GM03348 (cell line): ENCODE measurements around the gene MICU1.
"Not testable (repeated sequence)": the region's sequence is repeated elsewhere in the genome, so short reads cannot be mapped to it uniquely, and the experiment has no call there.

Experiments used
- DNase-seq: peaks from one replicate; pipeline ENCODE4 v3.0.0; 2012; ENCODE audit warnings: low spot score

The MICU1 gene

DNA sequence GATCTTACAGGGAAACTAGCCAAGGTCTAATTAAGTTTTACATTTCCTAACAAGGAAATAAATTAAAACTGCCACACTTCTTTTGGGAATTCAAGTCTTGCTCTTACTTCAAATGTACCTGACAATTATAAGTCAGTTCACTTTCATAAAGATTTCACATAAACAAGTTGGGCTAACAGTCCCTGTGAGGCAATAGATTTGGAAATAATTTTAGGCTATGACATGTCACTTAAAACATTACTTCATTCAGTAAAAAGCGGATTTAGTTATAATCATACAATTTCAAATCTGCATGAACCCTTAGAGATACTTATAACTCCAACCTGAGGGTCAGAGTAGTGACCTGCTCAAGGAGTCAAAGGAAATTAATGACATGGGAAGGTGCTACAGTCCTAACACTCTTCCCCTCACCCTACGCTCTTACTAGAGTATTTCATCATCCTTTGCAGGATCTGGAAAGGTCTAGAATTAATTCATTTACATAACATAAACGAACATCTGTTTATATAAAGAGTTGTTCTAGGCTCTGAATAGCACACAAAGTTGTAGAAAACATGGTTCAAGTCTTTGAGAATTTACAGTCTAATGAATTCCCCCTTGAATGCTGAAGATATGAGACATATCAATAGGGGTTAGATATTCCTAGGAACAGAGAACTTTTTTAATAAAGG, 238.8 kb downstream of the MICU1 start:
- no peak for DNase-seq

DNA sequence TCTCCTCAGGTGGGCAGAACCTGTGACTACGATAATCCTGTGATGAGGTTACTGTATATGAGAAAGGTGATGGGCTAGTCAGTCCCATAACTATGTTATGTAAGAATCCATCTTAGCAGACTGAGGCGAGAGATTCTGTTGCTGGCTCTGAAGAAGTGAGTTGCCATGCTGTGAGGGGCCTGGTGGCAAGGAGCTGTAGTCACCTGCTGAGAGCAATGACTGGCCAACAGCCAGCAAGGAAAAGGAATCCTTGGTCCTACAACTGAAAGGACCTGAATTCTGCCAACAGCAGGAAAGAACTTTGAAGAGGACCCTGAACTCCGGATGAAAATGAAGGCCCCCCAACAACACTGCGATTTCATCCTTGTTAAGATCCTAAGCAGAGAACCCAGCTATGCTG, 240.2 kb downstream of the MICU1 start:
- DNase-seq: no peak

DNA sequence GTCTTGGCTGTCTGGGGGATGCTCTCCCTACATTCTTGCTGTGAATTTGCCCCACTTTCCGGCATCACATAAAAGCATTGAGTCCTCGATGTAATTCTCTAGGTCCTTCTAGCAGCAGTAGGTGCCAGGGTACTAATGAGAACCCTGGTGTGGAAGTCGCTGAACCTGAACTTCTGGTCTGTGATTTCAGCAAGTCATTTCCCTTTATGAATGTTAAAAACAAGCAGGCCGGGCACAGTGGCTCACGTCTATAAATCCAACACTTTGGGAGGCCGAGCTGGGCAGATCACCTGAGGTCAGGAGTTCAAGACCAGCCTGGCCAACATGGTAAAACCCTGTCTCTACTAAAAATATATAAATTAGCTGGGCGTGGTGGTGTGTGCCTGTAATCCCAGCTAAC, 240.9 kb downstream of the MICU1 start:
- DNase-seq: not testable (repeated sequence)

- DNase-seq: no peak
Measured at GRCh38 chr10:72379776-72380175, 246.1 kb downstream of the MICU1 start.

GRCh38 chr10:72379062-72379461, 246.8 kb downstream of the MICU1 start:
- no peak for DNase-seq

- DNase-seq: no peak
Measured at GRCh38 chr10:72375585-72375984, 250.3 kb downstream of the MICU1 start.

DNA sequence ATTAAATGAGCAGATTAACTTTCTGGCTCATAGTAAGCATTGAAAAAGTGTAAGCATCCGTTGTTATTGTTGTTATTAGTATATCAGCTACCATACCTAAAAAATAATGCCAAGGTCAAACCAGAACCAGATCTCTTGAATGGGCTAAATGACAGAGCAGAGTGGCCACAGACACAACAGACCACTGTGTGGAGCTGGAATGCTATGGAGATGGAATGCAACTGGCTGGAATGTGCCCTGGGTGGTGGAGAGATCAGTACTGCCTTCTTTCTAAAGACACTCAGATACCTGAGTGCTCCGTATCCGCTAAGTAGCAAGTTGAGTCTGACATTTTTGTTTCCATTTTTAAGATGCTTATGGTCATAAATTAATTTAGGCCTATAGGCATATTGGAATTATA, 250.7 kb downstream of the MICU1 start:
- DNase-seq: no peak

GRCh38 chr10:72370201-72370722, 255.6 kb downstream of the MICU1 start:
- no peak for DNase-seq

DNA sequence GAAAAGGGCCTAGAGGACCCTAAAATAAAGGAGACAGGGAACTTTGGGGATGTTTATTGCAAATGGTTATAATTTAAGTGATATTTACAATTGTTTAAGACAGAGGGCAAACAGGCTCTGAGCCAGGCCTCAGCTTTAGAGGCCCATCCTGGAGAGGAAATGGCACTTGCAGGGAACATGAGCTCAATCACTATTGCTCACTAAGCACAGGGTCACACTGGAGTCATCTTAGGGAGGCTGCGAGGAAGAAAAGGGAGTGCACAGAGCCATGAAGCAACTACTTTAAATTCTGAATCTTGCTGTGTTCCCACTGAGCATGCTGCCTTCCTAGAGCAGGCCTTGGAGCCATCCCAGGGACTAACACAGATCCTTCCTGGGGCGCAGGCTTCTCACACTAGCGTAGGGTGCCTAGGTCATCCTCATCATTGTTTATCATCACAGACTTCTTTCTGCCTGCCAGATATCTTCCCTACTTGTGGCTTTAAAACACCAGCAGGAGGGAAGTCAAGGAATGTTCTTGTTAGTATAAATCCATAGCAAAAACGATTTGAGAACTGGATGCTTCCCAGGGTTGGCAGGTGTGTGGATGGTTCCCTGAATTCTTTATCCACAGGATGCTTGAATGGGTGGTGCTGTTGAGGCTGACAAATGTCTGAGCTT, 258.4 kb downstream of the MICU1 start:
- DNase-seq: no peak

DNA sequence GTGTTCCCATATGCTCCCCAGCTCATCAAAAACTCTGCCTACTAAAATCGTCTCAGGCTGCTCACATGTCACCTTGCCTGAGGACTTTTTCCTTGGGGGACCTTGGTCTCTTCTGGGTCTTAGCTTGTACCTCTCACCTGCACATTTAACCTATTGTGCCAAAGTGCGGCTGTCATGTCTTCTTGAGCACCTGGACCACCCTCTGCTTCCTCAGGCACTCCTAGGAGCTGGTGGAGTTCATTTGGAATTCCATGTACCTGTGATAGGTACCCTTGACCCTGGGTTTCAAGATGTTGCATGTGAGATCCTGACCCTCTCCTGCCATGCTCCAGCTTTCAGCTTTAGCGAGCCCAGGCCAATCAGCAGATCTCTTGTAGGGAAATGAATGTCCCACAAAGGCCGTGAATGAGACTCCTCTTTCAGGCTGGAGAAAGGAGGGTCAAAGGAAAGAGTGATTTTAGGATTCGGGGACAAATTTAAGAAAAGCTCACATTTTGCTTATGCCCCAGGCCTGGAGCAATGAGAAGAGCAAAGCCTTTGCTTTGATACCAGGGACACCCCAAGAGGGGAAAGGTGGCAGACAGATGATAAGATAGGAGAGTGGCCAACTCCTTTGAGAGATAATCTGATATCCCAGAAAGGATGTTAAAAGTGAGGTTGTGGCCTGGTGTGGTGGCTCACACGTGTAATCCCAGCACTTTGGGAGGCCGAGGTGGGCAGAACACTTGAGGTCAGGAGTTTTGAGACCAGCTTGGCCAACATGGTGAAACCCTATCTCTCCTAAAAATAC, 260.6 kb downstream of the MICU1 start:
- DNase-seq: no peak

- DNase-seq: peak; percentile 91
Measured at GRCh38 chr10:72364239-72364777, 261.6 kb downstream of the MICU1 start.

- DNase-seq: no peak
Measured at GRCh38 chr10:72356987-72357386, 268.9 kb downstream of the MICU1 start.

DNA sequence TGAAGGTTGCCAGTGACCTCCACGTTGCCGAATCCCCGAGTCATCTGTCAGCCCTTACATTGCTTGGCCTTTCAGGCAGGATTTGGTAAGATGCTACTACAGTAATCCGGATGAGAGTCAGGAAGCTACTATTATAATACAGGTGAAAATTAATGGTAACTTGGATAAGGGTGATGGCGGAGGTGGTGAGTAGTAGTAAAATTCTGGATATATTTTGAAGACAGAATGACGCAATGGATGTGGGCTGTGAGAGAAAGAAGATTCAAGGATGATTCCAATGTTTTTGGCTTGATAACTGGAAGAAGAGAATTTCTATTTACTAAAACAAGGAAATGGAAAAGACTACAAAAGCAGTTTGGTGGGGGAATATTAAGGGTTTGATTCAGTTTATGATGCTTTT, 269.8 kb downstream of the MICU1 start:
- DNase-seq: no peak

DNA sequence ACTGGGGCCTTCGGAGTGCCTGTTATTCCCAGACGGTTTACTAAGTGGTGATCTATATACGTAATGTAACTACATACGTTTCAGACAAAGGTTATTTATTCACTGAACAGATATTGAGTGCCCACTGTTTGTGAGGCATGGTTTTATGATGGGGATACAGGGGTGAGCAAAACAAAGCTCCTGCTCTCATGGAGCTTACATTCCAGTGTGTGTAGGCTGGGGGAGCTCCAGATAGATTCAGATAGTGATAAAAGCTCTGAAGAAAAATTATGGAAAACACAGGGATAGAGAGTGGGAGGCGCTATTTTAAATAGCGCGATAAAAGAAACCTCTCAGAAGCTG, 270.7 kb downstream of the MICU1 start:
- no peak for DNase-seq

GRCh38 chr10:72354356-72355213, 271.3 kb downstream of the MICU1 start, which contains the start of gene DNAJB12:
DNAJB12 (minus strand) TSS chr10:72354919; CDS start chr10:72354897, 22 bp downstream.
- DNase-seq: peak; percentile 97

DNA sequence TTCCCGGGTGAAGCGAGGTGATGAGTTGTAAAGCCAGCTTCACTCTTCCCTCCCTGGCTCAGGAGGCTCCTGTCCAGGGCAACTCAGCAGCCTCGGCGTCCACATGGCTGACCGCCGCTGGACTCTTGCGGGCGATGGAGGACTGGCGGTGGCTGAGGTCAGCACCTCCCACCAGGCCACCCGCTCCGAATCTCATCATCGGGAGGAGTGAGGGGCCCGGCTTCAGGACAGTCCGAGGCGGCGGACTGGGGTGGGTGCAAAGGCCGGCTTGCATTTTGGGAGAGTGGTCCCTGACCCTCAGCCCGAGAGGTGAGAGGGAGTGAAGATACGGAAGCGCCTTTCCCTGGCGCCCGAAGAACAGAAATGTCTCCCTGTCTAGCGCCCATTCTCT, 271.9 kb downstream of the MICU1 start:
- peak; percentile 52 for DNase-seq

DNA sequence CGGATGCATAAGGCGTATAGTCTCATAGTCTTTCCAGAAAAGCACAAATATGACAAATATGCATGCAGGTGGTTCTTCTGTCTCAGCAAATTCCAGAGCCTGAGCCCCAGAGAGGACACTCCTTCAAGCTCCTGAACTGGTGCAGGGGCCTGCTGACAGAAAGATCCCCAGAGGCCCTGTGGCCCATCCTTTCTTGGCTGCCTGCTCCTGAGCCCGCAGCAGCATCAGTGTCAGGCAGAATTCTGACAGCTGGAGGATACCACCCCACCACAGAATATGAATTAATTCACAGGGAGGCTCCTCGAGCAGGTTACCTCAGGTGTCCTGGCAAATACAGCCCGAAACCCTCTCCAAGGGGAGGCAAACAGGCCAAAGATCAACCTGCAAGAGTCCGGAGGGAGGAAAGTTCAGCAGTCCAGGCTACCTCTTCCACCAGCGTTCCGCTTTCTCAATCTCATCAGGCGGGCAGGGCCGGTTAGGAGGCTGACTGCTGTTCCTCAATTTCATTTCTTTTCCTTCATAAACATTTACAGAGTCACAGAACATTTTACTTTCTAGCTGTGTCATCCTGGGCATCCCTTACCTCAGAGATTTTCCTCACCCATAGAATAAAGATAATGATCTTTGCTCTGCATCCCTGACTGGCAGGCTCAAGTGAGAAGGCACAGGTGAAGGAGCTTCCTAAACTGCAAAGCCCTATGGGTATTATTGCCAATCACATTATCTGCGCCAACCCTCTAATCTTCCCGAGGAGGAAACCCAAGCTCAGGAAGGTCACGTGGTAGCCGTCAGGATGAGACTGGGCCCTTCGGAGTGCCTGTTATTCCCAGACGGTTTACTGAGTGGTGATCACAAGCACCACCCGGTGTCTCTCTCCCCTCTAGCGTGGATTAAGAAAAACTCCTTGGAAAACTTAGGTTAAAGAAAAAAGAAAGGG, 272.6 kb downstream of the MICU1 start:
- DNase-seq: peak; percentile 58

- no peak for DNase-seq
Measured at GRCh38 chr10:72351479-72351878, 274.4 kb downstream of the MICU1 start.

DNA sequence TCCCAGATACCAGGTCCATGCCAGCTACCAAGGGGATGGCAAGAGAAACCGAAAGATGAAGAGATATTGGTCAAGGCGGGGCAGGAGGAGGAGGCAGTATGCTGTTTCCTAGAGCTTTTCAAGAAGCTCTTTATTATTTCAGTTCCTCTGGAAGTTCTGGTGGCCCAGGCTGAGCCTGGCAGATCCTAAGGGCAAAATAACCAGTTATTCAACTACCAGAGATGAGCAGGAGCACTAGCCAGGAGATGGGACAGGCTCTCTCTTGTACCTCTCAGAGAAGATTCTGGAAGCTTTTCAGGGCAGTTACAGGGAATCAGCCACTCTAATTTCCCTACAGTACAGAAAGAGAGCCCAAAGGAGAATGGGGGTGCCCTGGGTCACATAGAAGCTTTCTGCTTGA, 276.4 kb downstream of the MICU1 start:
- no peak for DNase-seq

GRCh38 chr10:72348282-72348681, 277.6 kb downstream of the MICU1 start:
- no peak for DNase-seq

- not testable (repeated sequence) for DNase-seq
Measured at GRCh38 chr10:72346117-72346516, 279.8 kb downstream of the MICU1 start.
